ENCODE results near the gene ARHGAP8. TPM values are rescaled to one million over a fixed set of nuclear protein-coding genes. Genes with fewer than 3 reads are reported as not detected.

The ARHGAP8 gene
- total RNA-seq, 2 donors from 2014 or later, result 34.6 to 64.5 TPM

- Histone ChIP-seq H3K36me3 (no peaks in the 10 kb centered on the region), H3K27me3 (replicated peaks; ENCODE audit: insufficient read depth) (no peaks in the 10 kb centered on the region), H3K27ac (no peak overlapping the region), H3K4me3 (no peak overlapping the region), H3K4me1 (replicated peaks) (no peaks in the 10 kb centered on the region), H3K9me3 (no peaks in the 10 kb centered on the region)
- no peak for DNase-seq (ENCODE audit: low spot score)
- TF ChIP-seq CTCF (IDR thresholded peaks at IDR 0.05) (no peak), POLR2AphosphoS5 (IDR thresholded peaks at IDR 0.05) (no peak), POLR2A (IDR thresholded peaks at IDR 0.05) (no peak)
- intact Hi-C loops (cut with DNase I), result no loop called here
- 92% methylated on average over 5 of the region's 5 CpGs for WGBS
Observed at GRCh38 chr22:44775862-44776261, 23.5 kb downstream of the ARHGAP8 start.

- intact Hi-C loops (cut with DNase I), result no loop called here
- no peak overlapping the region for H3K4me3 ChIP-seq
- no peaks in the 10 kb centered on the region for H3K36me3 ChIP-seq
- H3K27me3 ChIP-seq (replicated peaks; ENCODE audit: insufficient read depth), result no peaks in the 10 kb centered on the region
- H3K27ac ChIP-seq, result no peak overlapping the region
- TF ChIP-seq CTCF (IDR thresholded peaks at IDR 0.05) (no peak), POLR2A (IDR thresholded peaks at IDR 0.05) (no peak), POLR2AphosphoS5 (IDR thresholded peaks at IDR 0.05) (no peak)
- WGBS, result 77% methylated on average over 16 of the region's 16 CpGs
- no peak for DNase-seq (ENCODE audit: low spot score)
- H3K9me3 ChIP-seq, result no peaks in the 10 kb centered on the region
- H3K4me1 ChIP-seq (replicated peaks), result no peaks in the 10 kb centered on the region
Observed at GRCh38 chr22:44776605-44777363, 24.4 kb downstream of the ARHGAP8 start.

- 62% methylated on average over 2 of the region's 2 CpGs for WGBS
Observed at GRCh38 chr22:44777364-44777755, 25.0 kb downstream of the ARHGAP8 start.

GRCh38 chr22:44780876-44781449 lies 28.6 kb downstream of the ARHGAP8 start:
- 85% methylated on average over 17 of the region's 17 CpGs for WGBS
- intact Hi-C loops (cut with DNase I), result no loop called here
- Histone ChIP-seq H3K4me3 (no peak overlapping the region), H3K4me1 (replicated peaks) (no peaks in the 10 kb centered on the region), H3K36me3 (no peaks in the 10 kb centered on the region), H3K27ac (no peak overlapping the region), H3K9me3 (no peaks in the 10 kb centered on the region), H3K27me3 (replicated peaks; ENCODE audit: insufficient read depth) (no peaks in the 10 kb centered on the region)
- no peak for DNase-seq (ENCODE audit: low spot score)
- no peak for TF ChIP-seq POLR2AphosphoS5 (IDR thresholded peaks at IDR 0.05)
- TF ChIP-seq POLR2A (IDR thresholded peaks at IDR 0.05), result no peak
- TF ChIP-seq CTCF (IDR thresholded peaks at IDR 0.05), result no peak

More at GRCh38 chr22:44777364-44777755, 25.0 kb downstream of the ARHGAP8 start:
- no peak for DNase-seq (ENCODE audit: low spot score)
- intact Hi-C loops (cut with DNase I), result no loop called here
- Histone ChIP-seq H3K27ac (no peak overlapping the region), H3K27me3 (replicated peaks; ENCODE audit: insufficient read depth) (no peaks in the 10 kb centered on the region), H3K36me3 (no peaks in the 10 kb centered on the region), H3K9me3 (no peaks in the 10 kb centered on the region), H3K4me3 (no peak overlapping the region), H3K4me1 (replicated peaks) (no peaks in the 10 kb centered on the region)
- TF ChIP-seq CTCF (IDR thresholded peaks at IDR 0.05) (no peak), POLR2A (IDR thresholded peaks at IDR 0.05) (no peak), POLR2AphosphoS5 (IDR thresholded peaks at IDR 0.05) (no peak)

All from prostate gland (tissue), 2 donors.